B cell (primary cell): ENCODE data around the gene ADIG. TPM values are rescaled to one million over a fixed set of nuclear protein-coding genes. Genes with fewer than 3 reads are reported as not detected.

Source experiments
- ATAC-seq: fragments of 200-7000 bp; cut with Tn5 transposase; one replicate; pipeline ENCODE4 v1.10.0; 2021; ENCODE audit warnings: low read depth, mild to moderate bottlenecking, moderate number of reproducible peaks, moderate library complexity
- CTCF ChIA-PET: fragments of 350-600 bp; sonication (Branson Sonifier 250); formaldehyde crosslinking; loops from one replicate; lab custom pipeline; 2021; ENCODE audit warnings: antibody characterized with exemption, inconsistent platforms; lab: Charles Lee
- POLR2A ChIA-PET: fragments of 350-600 bp; sonication (Branson Sonifier 250); formaldehyde crosslinking; loops from one replicate; lab custom pipeline; 2021; ENCODE audit warnings: antibody characterized with exemption; lab: Charles Lee
- DNase-seq: peaks from one replicate; pipeline ENCODE4 v3.0.0; 2013
- H2AFZ ChIP-seq: 2 replicates; pipeline ENCODE4 v1.6.1; 2012; ENCODE audit warnings: mild to moderate bottlenecking, low read depth, low read length; ENCODE audit not compliant: insufficient read depth, poor library complexity, severe bottlenecking
- H3K27ac ChIP-seq, 2 donors: 1 replicate in 1 of 2; 2 replicates in 1 of 2; pipeline ENCODE4 v1.5.1; 2012 to 2013; ENCODE audit warnings: low read length in 2 of 2, mild to moderate bottlenecking in 2 of 2, moderate library complexity in 1 of 2
- H3K27me3 ChIP-seq, 4 experiments: fragments of 200-600 bp in 1 of 4; sonication (generic) in 1 of 4; replicated peaks in 1 of 4; 1 replicate in 2 of 4; 2 replicates in 2 of 4; pipeline versions ENCODE4 v1.6.1 to v1.7.0; 2013 to 2016; ENCODE audit warnings: low read length in 3 of 4, mild to moderate bottlenecking in 2 of 4, mixed read lengths in 1 of 4, moderate library complexity in 1 of 4; ENCODE audit not compliant: insufficient read depth in 4 of 4, control insufficient read depth in 3 of 4; ENCODE audit errors: control extremely low read depth in 1 of 4
- H3K36me3 ChIP-seq, 2 experiments: replicated peaks in 1 of 2; 1 replicate in 1 of 2; 2 replicates in 1 of 2; pipeline versions ENCODE4 v1.6.1 to v1.7.1; 2013; ENCODE audit warnings: low read length in 1 of 2; ENCODE audit not compliant: insufficient read depth in 2 of 2, control insufficient read depth in 1 of 2; ENCODE audit errors: control extremely low read depth in 1 of 2, extremely low read depth in 1 of 2
- H3K4me1 ChIP-seq, 2 donors: fragments of 200-600 bp in 1 of 2; sonication (generic) in 1 of 2; 1 replicate in 1 of 2; 2 replicates in 1 of 2; pipeline versions ENCODE4 v1.5.1 to v1.6.1; 2013 to 2017; ENCODE audit warnings: low read length in 2 of 2; ENCODE audit not compliant: control insufficient read depth in 2 of 2, insufficient read depth in 2 of 2
- H3K4me2 ChIP-seq: replicated peaks from 2 replicates; pipeline ENCODE3; 2012; ENCODE audit warnings: mild to moderate bottlenecking, low read depth, low read length; ENCODE audit not compliant: poor library complexity, severe bottlenecking
- H3K4me3 ChIP-seq, 5 experiments: fragments of 200-600 bp in 1 of 5; sonication (generic) in 1 of 5; 1 replicate in 3 of 5; 2 replicates in 2 of 5; pipeline versions ENCODE4 v1.5.1 to v1.7.0; 2011 to 2016; ENCODE audit warnings: low read length in 4 of 5, mild to moderate bottlenecking in 4 of 5, low read depth in 2 of 5, control low read depth in 1 of 5, moderate library complexity in 1 of 5; ENCODE audit not compliant: insufficient read depth in 1 of 5; ENCODE audit errors: control extremely low read depth in 1 of 5, extremely low read depth in 1 of 5
- H3K79me2 ChIP-seq: fragments of 200-600 bp; sonication (generic); one replicate; pipeline ENCODE4 v1.6.0; 2016; ENCODE audit warnings: low read length; ENCODE audit not compliant: control insufficient read depth, insufficient read depth
- H3K9ac ChIP-seq: fragments of 200-600 bp; sonication (generic); 2 replicates; pipeline ENCODE4 v1.6.1; 2017; ENCODE audit warnings: mild to moderate bottlenecking, low read length, moderate library complexity
- H3K9me3 ChIP-seq, 3 donors: one replicate each; pipeline versions ENCODE4 v1.6.1 to v1.7.1; 2013; ENCODE audit warnings: low read length in 2 of 3; ENCODE audit not compliant: control insufficient read depth in 2 of 3, insufficient read depth in 1 of 3; ENCODE audit errors: control extremely low read depth in 1 of 3
- H4K20me1 ChIP-seq: 2 replicates; pipeline ENCODE4 v1.6.0; 2012; ENCODE audit warnings: mild to moderate bottlenecking, low read length; ENCODE audit not compliant: insufficient read depth, control insufficient read depth, poor library complexity, severe bottlenecking
- H3K27ac Mint-ChIP-seq: one replicate; pipeline ENCODE4 v1.8.0; 2021; ENCODE audit warnings: mixed read lengths
- H3K27me3 Mint-ChIP-seq: one replicate; pipeline ENCODE4 v1.8.0; 2021; ENCODE audit warnings: mixed read lengths
- H3K4me1 Mint-ChIP-seq: one replicate; pipeline ENCODE4 v1.8.0; 2021; ENCODE audit warnings: mixed read lengths
- H3K4me3 Mint-ChIP-seq: one replicate; pipeline ENCODE4 v1.8.0; 2021; ENCODE audit warnings: mixed read lengths
- H3K9me3 Mint-ChIP-seq: one replicate; pipeline ENCODE4 v1.8.0; 2022; ENCODE audit warnings: mixed read lengths; ENCODE audit not compliant: insufficient read depth
- CTCF ChIP-seq: fragments of 200-600 bp; IDR thresholded peaks from one replicate; pipeline ENCODE4 v1.8.0; 2022; ENCODE audit warnings: antibody characterized with exemption, mild to moderate bottlenecking
- EZH2 ChIP-seq: IDR thresholded peaks from 2 replicates; pipeline ENCODE4 v1.6.1; 2012; ENCODE audit warnings: borderline replicate concordance, low read depth, mild to moderate bottlenecking, moderate library complexity, low read length; ENCODE audit not compliant: insufficient read depth, poor library complexity, severe bottlenecking
- WGBS: methylation state at CpG from one replicate; pipeline ENCODE4 v1.1.5; 2013; ENCODE audit warnings: missing lambda C conversion rate; ENCODE audit not compliant: insufficient coverage; 5-methylcytosine and 5-hydroxymethylcytosine counted together
- intact Hi-C: fragments of 100-400 bp; cut with micrococcal nuclease; formaldehyde crosslinking; loops from one replicate; pipeline ENCODE4 v1.10.0; 2022
- polyA plus RNA-seq: library from polyadenylated mRNA; depleted of rRNA; stranded (reverse); fragments of >200 nt; gene quantifications from 2 replicates; pipeline ENCODE4 v1.2.3, GENCODE V29; 2012
- total RNA-seq, 2 donors: library from RNA; stranded (reverse); fragments of 120-200 nt in 1 of 2; gene quantifications; 1 replicate in 1 of 2; 2 replicates in 1 of 2; pipeline versions ENCODE4 v1.2.3 to v1.2.4, GENCODE V29; 2013 to 2022

ADIG gene
- total and polyA plus RNA-seq, 2 donors (not counting 1 experiment from before 2014, with no cell fraction given) = not detected

- no peaks in the 10 kb centered on the region for H3K4me1 ChIP-seq
- H3K27me3 ChIP-seq = no peaks in the 10 kb centered on the region
- ChIA-PET CTCF (no interaction called here), POLR2A (no interaction called here)
- TF ChIP-seq CTCF (no peak), EZH2 (no peak)
- H3K4me2 ChIP-seq = no peak overlapping the region
- H4K20me1 ChIP-seq = no peaks in the 10 kb centered on the region
- no peak overlapping the region for H3K9ac ChIP-seq
- Mint-ChIP-seq H3K9me3 (no peaks in the 10 kb centered on the region), H3K27ac (no peak overlapping the region), H3K4me3 (no peak overlapping the region), H3K27me3 (no peaks in the 10 kb centered on the region), H3K4me1 (no peaks in the 10 kb centered on the region)
- H3K4me3 ChIP-seq = no peak overlapping the region
- H3K9me3 ChIP-seq = no peaks in the 10 kb centered on the region
- H3K79me2 ChIP-seq = no peaks in the 10 kb centered on the region
- no peak for DNase-seq
- peaks cover 17 to 93% of the 10 kb centered on the region in 2 experiments for H3K36me3 ChIP-seq
- intact Hi-C loops = no loop called here
- no peak for ATAC-seq
- H2AFZ ChIP-seq = no peak overlapping the region
- no peak overlapping the region for H3K27ac ChIP-seq
Observed at GRCh38 chr20:38555395-38555794, 25.6 kb upstream of the ADIG start.

- H3K4me1 Mint-ChIP-seq = no peaks in the 10 kb centered on the region
- CTCF ChIA-PET = no interaction called here
- Histone ChIP-seq H3K27ac (no peak overlapping the region), H3K4me1 (no peaks in the 10 kb centered on the region), H3K79me2 (no peaks in the 10 kb centered on the region), H4K20me1 (no peaks in the 10 kb centered on the region), H3K9ac (no peak overlapping the region), H3K4me3 (no peak overlapping the region), H2AFZ (no peak overlapping the region), H3K36me3 (peaks cover 13 to 89% of the 10 kb centered on the region in 2 experiments), H3K27me3 (no peaks in the 10 kb centered on the region), H3K4me2 (no peak overlapping the region), H3K9me3 (no peaks in the 10 kb centered on the region)
- POLR2A ChIA-PET = no interaction called here
- H3K9me3 Mint-ChIP-seq = no peaks in the 10 kb centered on the region
- intact Hi-C loops = no loop called here
- ATAC-seq = no peak
- H3K27ac Mint-ChIP-seq = no peak overlapping the region
- no peak overlapping the region for H3K4me3 Mint-ChIP-seq
- DNase-seq = no peak
- TF ChIP-seq CTCF (no peak), EZH2 (no peak)
- no CpG with 5 or more reads among the region's 2 CpGs for WGBS
- no peaks in the 10 kb centered on the region for H3K27me3 Mint-ChIP-seq
Observed at GRCh38 chr20:38557174-38557573, 23.8 kb upstream of the ADIG start.
